Measurements from ENCODE around the gene MAU2.

GRCh38 chr19:19327672-19328071 is 7.0 kb downstream of the MAU2 start:
- no peak for TF ChIP-seq FOS (IDR thresholded peaks at IDR 0.05; ENCODE audit: borderline replicate concordance, extremely low read depth, insufficient read length)
- no peak for TF ChIP-seq KLF5 (IDR thresholded peaks at IDR 0.05; ENCODE audit: partially characterized antibody)
- no peak for TF ChIP-seq EP300 (IDR thresholded peaks at IDR 0.05; ENCODE audit: borderline replicate concordance in 1 of 2, control insufficient read depth in 1 of 2, low read depth in 2 of 2, low read length in 2 of 2)
- no peak for TF ChIP-seq CREB1 (IDR thresholded peaks at IDR 0.05; ENCODE audit: low read depth)
- no peak for TF ChIP-seq CTCF (IDR thresholded peaks at IDR 0.05 in 2 of 3, conservative IDR thresholded peaks at IDR 0.05 in 1 of 3; ENCODE audit: control insufficient read depth in 2 of 3, extremely low read depth in 1 of 3, insufficient read depth in 1 of 3, low read depth in 3 of 3, low read length in 3 of 3)
- TF ChIP-seq ZNF24 (IDR thresholded peaks at IDR 0.05): no peak
- no peak for TF ChIP-seq E2F8 (IDR thresholded peaks at IDR 0.05; ENCODE audit: low read depth, partially characterized antibody)
- TF ChIP-seq RCOR1 (conservative IDR thresholded peaks at IDR 0.05; ENCODE audit: low read depth, low read length): no peak
- no peak for TF ChIP-seq REST (IDR thresholded peaks at IDR 0.05; ENCODE audit: low read depth, low read length)
- no peak for TF ChIP-seq POLR2A (IDR thresholded peaks at IDR 0.05; ENCODE audit: low read depth, low read length)
- no peak for TF ChIP-seq RELA (IDR thresholded peaks at IDR 0.05; ENCODE audit: borderline replicate concordance, partially characterized antibody)
- TF ChIP-seq EZH2 (IDR thresholded peaks at IDR 0.05; ENCODE audit: borderline replicate concordance, control insufficient read depth, low read depth, low read length): no peak
- no peak for TF ChIP-seq BMI1 (IDR thresholded peaks at IDR 0.05; ENCODE audit: borderline replicate concordance)
- TF ChIP-seq SIN3A (IDR thresholded peaks at IDR 0.05; ENCODE audit: low read depth, low read length): no peak
